ENCODE data around the gene LRRC73.

- TF ChIP-seq ATF1 (CRISPR knock-in tag; IDR thresholded peaks at IDR 0.05) (no peak), CTCF (IDR thresholded peaks at IDR 0.05) (no peak), MLX (CRISPR knock-in tag; IDR thresholded peaks at IDR 0.05) (no peak), USF2 (CRISPR knock-in tag; IDR thresholded peaks at IDR 0.05) (no peak), ZSCAN18 (CRISPR knock-in tag; IDR thresholded peaks at IDR 0.05) (no peak), CBFB (CRISPR knock-in tag; IDR thresholded peaks at IDR 0.05; ENCODE audit: low read depth) (no peak)
Observed at GRCh38 chr6:43489277-43490072, 20.7 kb downstream of the LRRC73 start.
